DOHH2 (cell line): ENCODE measurements around the gene CYP4F3.

Experiments
- H3F3A ChIP-seq: fragments of 200-600 bp; sonication (generic), shearing (Covaris generic); 2 replicates; pipeline ENCODE4 v1.6.0; 2016; ENCODE audit warnings: antibody characterized with exemption, mild to moderate bottlenecking; ENCODE audit not compliant: control insufficient read depth, insufficient read depth
- H3K27ac ChIP-seq: fragments of 200-600 bp; sonication (generic); 2 replicates; pipeline ENCODE4 v1.5.1; 2014; ENCODE audit warnings: low read depth, mild to moderate bottlenecking, low read length, moderate library complexity
- H3K27me3 ChIP-seq: fragments of 200-600 bp; sonication (generic); 2 replicates; pipeline ENCODE4 v1.6.1; 2014; ENCODE audit warnings: mild to moderate bottlenecking, low read length, mixed read lengths; ENCODE audit not compliant: control insufficient read depth
- H3K36me3 ChIP-seq: fragments of 200-600 bp; sonication (generic); 2 replicates; pipeline ENCODE4 v1.6.1; 2014; ENCODE audit warnings: mild to moderate bottlenecking, low read length, moderate library complexity, mixed read lengths; ENCODE audit not compliant: control insufficient read depth
- H3K4me1 ChIP-seq: fragments of 200-600 bp; sonication (generic); 2 replicates; pipeline ENCODE4 v1.6.1; 2014; ENCODE audit warnings: mild to moderate bottlenecking, low read length, mixed read lengths; ENCODE audit not compliant: control insufficient read depth
- H3K4me2 ChIP-seq: fragments of 200-600 bp; sonication (generic); 2 replicates; pipeline ENCODE4 v1.6.0; 2014; ENCODE audit warnings: mild to moderate bottlenecking, low read length, moderate library complexity
- H3K4me3 ChIP-seq: fragments of 200-600 bp; sonication (generic); 2 replicates; pipeline ENCODE4 v1.5.1; 2014; ENCODE audit warnings: mild to moderate bottlenecking, low read length, mixed read lengths
- H3K79me2 ChIP-seq: fragments of 200-600 bp; sonication (generic); 2 replicates; pipeline ENCODE4 v1.6.1; 2014; ENCODE audit warnings: mild to moderate bottlenecking, low read length, mixed read lengths; ENCODE audit not compliant: control insufficient read depth
- H3K9me2 ChIP-seq: fragments of 200-600 bp; sonication (generic); replicated peaks from 2 replicates; pipeline ENCODE4 v1.6.1; 2014; ENCODE audit warnings: mild to moderate bottlenecking, low read length, mixed read lengths; ENCODE audit not compliant: control insufficient read depth
- H3K9me3 ChIP-seq: fragments of 200-600 bp; sonication (generic); 2 replicates; pipeline ENCODE4 v1.6.1; 2014; ENCODE audit warnings: antibody characterized with exemption, low read length, mixed read lengths; ENCODE audit not compliant: control insufficient read depth, insufficient read depth
- H4K20me1 ChIP-seq: fragments of 200-600 bp; sonication (generic); 2 replicates; pipeline ENCODE4 v1.6.0; 2014; ENCODE audit warnings: low read depth, mild to moderate bottlenecking, antibody characterized with exemption, low read length, moderate library complexity; ENCODE audit not compliant: control insufficient read depth, insufficient read depth
- EZH2phosphoT487 ChIP-seq: fragments of 200-600 bp; sonication (generic); IDR thresholded peaks from 2 replicates; pipeline ENCODE4 v1.6.1; 2017; ENCODE audit warnings: borderline replicate concordance, mild to moderate bottlenecking, antibody characterized with exemption, low read length, moderate library complexity, mixed read lengths
- TF ChIP-seq, protein P1 (sequence below): fragments of 200-600 bp; sonication (generic); IDR thresholded peaks from one replicate; pipeline ENCODE4 v1.5.1; 2014; ENCODE audit warnings: antibody characterized with exemption, mild to moderate bottlenecking, low read depth, low read length; ENCODE audit not compliant: poor library complexity, severe bottlenecking

CYP4F3 gene

DNA sequence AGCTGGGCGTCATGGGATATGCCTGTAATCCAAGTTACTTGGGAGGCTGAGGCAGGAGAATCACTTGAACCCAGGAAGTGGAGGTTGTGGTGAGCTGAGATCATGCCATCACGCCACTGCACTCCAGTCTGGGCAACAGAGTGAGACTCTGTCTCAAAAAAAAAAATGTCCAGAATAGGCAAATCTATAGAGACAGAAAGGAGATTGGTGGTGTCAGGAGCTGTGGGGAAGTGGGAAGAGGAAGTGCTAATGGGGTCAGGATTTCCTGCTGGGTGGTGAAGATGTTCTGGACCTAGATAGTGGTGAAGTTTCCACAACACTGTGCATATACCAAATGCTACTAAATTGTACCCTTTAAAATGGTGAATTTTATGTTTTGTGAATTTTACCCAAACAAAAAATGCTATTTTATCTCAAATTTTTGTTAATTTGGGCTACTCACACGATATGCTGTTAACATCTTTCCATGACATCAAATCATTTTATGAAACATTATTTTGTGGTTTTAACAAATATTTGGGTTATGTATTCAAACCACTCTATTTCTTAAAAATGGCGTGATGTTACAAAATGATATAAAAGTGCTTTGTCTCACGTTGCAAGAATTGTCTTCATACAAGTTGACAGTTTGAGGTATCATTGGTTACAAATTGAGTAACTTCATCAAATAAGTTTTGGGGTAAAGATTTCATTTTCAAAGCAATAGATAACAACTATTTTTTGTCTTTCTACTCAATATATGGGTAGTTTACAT is 7.4 kb upstream of the CYP4F3 start:
- Histone ChIP-seq H3K4me2 (no peak overlapping the region), H3K9me2 (no peaks in the 10 kb centered on the region), H4K20me1 (peaks cover 3% of the 10 kb centered on the region; the same call in 1 of the 2 replicates), H3K36me3 (no peaks in the 10 kb centered on the region), H3K9me3 (no peaks in the 10 kb centered on the region), H3F3A (no peaks in the 10 kb centered on the region), H3K27me3 (no peaks in the 10 kb centered on the region), H3K79me2 (no peaks in the 10 kb centered on the region), H3K27ac (no peak overlapping the region), H3K4me3 (no peak overlapping the region), H3K4me1 (no peaks in the 10 kb centered on the region)
- no peak for TF ChIP-seq EZH2phosphoT487
- TF ChIP-seq, protein P1, sequence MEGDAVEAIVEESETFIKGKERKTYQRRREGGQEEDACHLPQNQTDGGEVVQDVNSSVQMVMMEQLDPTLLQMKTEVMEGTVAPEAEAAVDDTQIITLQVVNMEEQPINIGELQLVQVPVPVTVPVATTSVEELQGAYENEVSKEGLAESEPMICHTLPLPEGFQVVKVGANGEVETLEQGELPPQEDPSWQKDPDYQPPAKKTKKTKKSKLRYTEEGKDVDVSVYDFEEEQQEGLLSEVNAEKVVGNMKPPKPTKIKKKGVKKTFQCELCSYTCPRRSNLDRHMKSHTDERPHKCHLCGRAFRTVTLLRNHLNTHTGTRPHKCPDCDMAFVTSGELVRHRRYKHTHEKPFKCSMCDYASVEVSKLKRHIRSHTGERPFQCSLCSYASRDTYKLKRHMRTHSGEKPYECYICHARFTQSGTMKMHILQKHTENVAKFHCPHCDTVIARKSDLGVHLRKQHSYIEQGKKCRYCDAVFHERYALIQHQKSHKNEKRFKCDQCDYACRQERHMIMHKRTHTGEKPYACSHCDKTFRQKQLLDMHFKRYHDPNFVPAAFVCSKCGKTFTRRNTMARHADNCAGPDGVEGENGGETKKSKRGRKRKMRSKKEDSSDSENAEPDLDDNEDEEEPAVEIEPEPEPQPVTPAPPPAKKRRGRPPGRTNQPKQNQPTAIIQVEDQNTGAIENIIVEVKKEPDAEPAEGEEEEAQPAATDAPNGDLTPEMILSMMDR: no peak

DNA sequence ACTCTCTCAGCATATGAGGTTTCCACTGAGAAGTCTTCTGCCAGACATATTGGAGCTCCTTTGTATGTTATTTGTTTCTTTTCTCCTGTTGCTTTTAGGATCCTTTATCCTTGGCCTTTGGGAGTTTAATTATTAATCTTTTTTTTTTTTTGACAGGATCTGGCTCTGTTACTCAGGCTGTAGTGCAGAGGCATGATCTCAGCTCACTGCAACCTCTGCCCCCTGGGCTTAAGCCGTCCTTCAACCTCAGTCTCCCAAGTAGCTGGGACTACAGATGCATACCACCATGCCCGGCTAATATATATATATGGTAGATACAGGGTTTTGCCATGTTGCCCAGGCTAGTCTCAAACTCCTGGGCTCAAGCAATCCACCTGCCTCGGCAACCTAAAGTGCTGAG is 6.6 kb upstream of the CYP4F3 start:
- Histone ChIP-seq H3K4me1 (no peaks in the 10 kb centered on the region), H3K4me2 (no peak overlapping the region), H3F3A (no peaks in the 10 kb centered on the region), H3K36me3 (no peaks in the 10 kb centered on the region), H3K9me3 (no peaks in the 10 kb centered on the region), H3K9me2 (no peaks in the 10 kb centered on the region), H3K27ac (no peak overlapping the region), H3K27me3 (no peaks in the 10 kb centered on the region), H4K20me1 (peaks cover 3% of the 10 kb centered on the region; the same call in 1 of the 2 replicates), H3K79me2 (no peaks in the 10 kb centered on the region), H3K4me3 (no peak overlapping the region)
- TF ChIP-seq EZH2phosphoT487: no peak
- TF ChIP-seq, protein P1: no peak

DNA sequence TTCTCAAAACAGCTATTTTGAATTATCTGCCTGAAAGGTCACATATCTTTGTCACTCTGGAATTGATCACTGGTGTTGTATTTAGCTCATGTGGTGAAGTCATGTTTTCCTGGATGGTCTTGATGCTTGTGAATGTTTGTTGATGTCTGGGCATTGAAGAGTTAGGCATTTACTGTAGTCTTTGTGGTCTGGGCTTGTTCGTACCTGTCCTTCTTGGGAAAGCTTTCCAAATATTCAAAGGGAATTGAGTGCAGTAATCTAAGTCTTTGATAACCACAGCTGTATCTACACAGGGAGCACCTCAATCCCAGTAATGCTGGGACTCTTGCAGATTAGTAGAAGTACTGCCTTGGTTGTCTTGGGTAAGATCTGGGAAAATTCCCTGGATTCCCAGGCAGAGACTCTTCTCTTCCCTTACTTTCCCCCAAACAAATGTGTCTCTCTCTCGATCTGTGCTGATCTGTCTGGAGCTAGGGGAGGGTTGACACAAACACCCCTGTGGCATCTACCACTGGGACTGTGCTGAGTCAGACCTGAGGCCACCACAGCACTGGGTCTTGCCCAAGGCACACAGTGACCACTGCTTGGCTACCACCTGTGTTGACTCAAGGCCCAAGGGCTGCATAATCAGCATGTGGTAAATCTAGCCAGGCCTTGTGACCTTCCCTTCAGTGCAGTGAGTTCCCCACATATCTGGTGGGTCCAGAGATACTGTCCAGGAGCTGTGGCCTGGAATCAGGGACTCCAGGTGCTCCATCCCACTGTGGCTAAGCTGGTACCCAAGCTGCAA is 5.5 kb upstream of the CYP4F3 start:
- Histone ChIP-seq H4K20me1 (peaks cover 3% of the 10 kb centered on the region; the same call in 1 of the 2 replicates), H3K27me3 (no peaks in the 10 kb centered on the region), H3K27ac (no peak overlapping the region), H3K4me3 (no peak overlapping the region), H3F3A (no peaks in the 10 kb centered on the region), H3K9me3 (no peaks in the 10 kb centered on the region), H3K9me2 (no peaks in the 10 kb centered on the region), H3K4me2 (no peak overlapping the region), H3K79me2 (no peaks in the 10 kb centered on the region), H3K36me3 (no peaks in the 10 kb centered on the region), H3K4me1 (no peaks in the 10 kb centered on the region)
- TF ChIP-seq, protein P1: no peak
- no peak for TF ChIP-seq EZH2phosphoT487
